H1 (cell line): ENCODE results near the gene CHRNA3. TPM values are rescaled to one million over a fixed set of nuclear protein-coding genes. Genes with fewer than 3 reads are reported as not detected.

Experiments
- CTCF ChIA-PET: fragments of 300-600 bp; sonication (Branson Sonifier 250); formaldehyde crosslinking; loops from one replicate; lab custom pipeline; 2021; ENCODE audit not compliant: partially characterized antibody; lab: Charles Lee
- POLR2A ChIA-PET: fragments of 300-600 bp; sonication (Branson Sonifier 250); formaldehyde crosslinking; loops from one replicate; lab custom pipeline; 2021; ENCODE audit warnings: inconsistent platforms; ENCODE audit not compliant: partially characterized antibody; lab: Charles Lee
- DNase-seq, 2 experiments: peaks; one replicate each; pipeline versions ENCODE4 v3.0.0 to v3.0.0-alpha.2; 2010 to 2022; ENCODE audit warnings: low spot score in 2 of 2, low read depth in 1 of 2, mixed read lengths in 1 of 2
- FAIRE-seq: peaks from 2 replicates; lab custom pipeline; 2011; peaks lifted over from hg19 to GRCh38; lab: Jason Lieb, UNC
- H2AFZ ChIP-seq: 2 replicates; pipeline ENCODE4 v1.8.1; 2012; ENCODE audit warnings: low read length, inconsistent platforms
- H2AK5ac ChIP-seq: 2 replicates; pipeline ENCODE4 v1.6.1; 2013; ENCODE audit warnings: low read depth, low read length
- H2BK120ac ChIP-seq: replicated peaks from 2 replicates; pipeline ENCODE3; 2013; ENCODE audit warnings: low read depth, low read length, inconsistent platforms
- H2BK12ac ChIP-seq: 2 replicates; pipeline ENCODE4 v1.6.1; 2013; ENCODE audit warnings: low read depth, low read length
- H2BK15ac ChIP-seq: 2 replicates; pipeline ENCODE4 v1.6.1; 2013; ENCODE audit warnings: low read length
- H2BK20ac ChIP-seq: 2 replicates; pipeline ENCODE4 v1.6.1; 2013; ENCODE audit warnings: low read length
- H2BK5ac ChIP-seq: 2 replicates; pipeline ENCODE4 v1.6.1; 2013; ENCODE audit warnings: low read depth, low read length
- H3K14ac ChIP-seq: 2 replicates; pipeline ENCODE4 v1.6.1; 2013; ENCODE audit warnings: inconsistent platforms; ENCODE audit not compliant: insufficient read length
- H3K18ac ChIP-seq: 2 replicates; pipeline ENCODE4 v1.6.1; 2013; ENCODE audit warnings: low read length; ENCODE audit errors: extremely low read depth
- H3K23ac ChIP-seq: 2 replicates; pipeline ENCODE4 v1.6.1; 2013; ENCODE audit warnings: inconsistent platforms; ENCODE audit not compliant: insufficient read length
- H3K23me2 ChIP-seq: 2 replicates; pipeline ENCODE4 v1.6.1; 2013; ENCODE audit warnings: low read depth, low read length
- H3K27ac ChIP-seq: 2 replicates; pipeline ENCODE4 v1.6.1; 2011; ENCODE audit warnings: low read depth, low read length, inconsistent platforms
- H3K27me3 ChIP-seq, 4 experiments: replicated peaks in 1 of 4; 1 replicate in 1 of 4; 2 replicates in 3 of 4; pipeline versions ENCODE4 v1.6.1 to v1.8.1; 2011 to 2013; ENCODE audit warnings: low read length in 3 of 4, mild to moderate bottlenecking in 3 of 4, inconsistent platforms in 2 of 4, mixed read lengths in 2 of 4, moderate library complexity in 1 of 4; ENCODE audit not compliant: control insufficient read depth in 3 of 4, insufficient read depth in 3 of 4; ENCODE audit errors: extremely low read depth in 1 of 4
- H3K36me3 ChIP-seq, 4 experiments: 2 replicates each; pipeline versions ENCODE4 v1.6.1 to v1.8.1; 2011 to 2013; ENCODE audit warnings: mild to moderate bottlenecking in 4 of 4, low read length in 3 of 4, moderate library complexity in 2 of 4, control low read depth in 1 of 4, inconsistent platforms in 1 of 4; ENCODE audit not compliant: insufficient read depth in 4 of 4, control insufficient read depth in 2 of 4
- H3K4ac ChIP-seq: replicated peaks from 2 replicates; pipeline ENCODE3; 2013; ENCODE audit warnings: low read length, low read depth, mixed read lengths, inconsistent platforms; ENCODE audit not compliant: insufficient read length
- H3K4me1 ChIP-seq, 4 experiments: replicated peaks in 1 of 4; 1 replicate in 1 of 4; 2 replicates in 3 of 4; pipeline versions ENCODE4 v1.6.1 to v1.8.1; 2011 to 2013; ENCODE audit warnings: low read length in 3 of 4, inconsistent platforms in 2 of 4, mixed read lengths in 1 of 4; ENCODE audit not compliant: insufficient read depth in 4 of 4, control insufficient read depth in 3 of 4
- H3K4me2 ChIP-seq, 2 experiments: 2 replicates each; pipeline versions ENCODE4 v1.6.1 to v1.8.1; 2011 to 2013; ENCODE audit warnings: low read depth in 2 of 2, low read length in 2 of 2, control low read depth in 1 of 2, inconsistent platforms in 1 of 2, mild to moderate bottlenecking in 1 of 2; ENCODE audit not compliant: insufficient read depth in 1 of 2
- H3K4me3 ChIP-seq, 4 experiments: fragments of 200-600, 300-600 bp in 1 of 4; sonication (generic), shearing (Covaris generic), sonication (Bioruptor Twin) in 1 of 4; 2 replicates each; pipeline versions ENCODE4 v1.5.1 to v1.8.1; 2011 to 2016; ENCODE audit warnings: low read length in 4 of 4, low read depth in 3 of 4, control low read depth in 2 of 4, inconsistent platforms in 2 of 4, mild to moderate bottlenecking in 2 of 4, mixed read lengths in 1 of 4, moderate library complexity in 1 of 4; ENCODE audit not compliant: insufficient read depth in 2 of 4; ENCODE audit errors: extremely low read depth in 1 of 4
- H3K56ac ChIP-seq: replicated peaks from 2 replicates; pipeline ENCODE3; 2013; ENCODE audit warnings: low read depth, mild to moderate bottlenecking, mixed read lengths, low read length, inconsistent platforms; ENCODE audit not compliant: insufficient read length
- H3K79me1 ChIP-seq: 2 replicates; pipeline ENCODE4 v1.6.1; 2013; ENCODE audit warnings: low read depth, low read length, control low read depth
- H3K79me2 ChIP-seq, 2 experiments: 2 replicates each; pipeline versions ENCODE4 v1.6.1 to v1.8.1; 2012 to 2013; ENCODE audit warnings: low read length in 2 of 2, mild to moderate bottlenecking in 2 of 2, inconsistent platforms in 1 of 2; ENCODE audit not compliant: insufficient read depth in 2 of 2, control insufficient read depth in 1 of 2
- H3K9ac ChIP-seq, 4 experiments: replicated peaks in 1 of 4; 1 replicate in 1 of 4; 2 replicates in 3 of 4; pipeline versions ENCODE4 v1.6.1 to v1.8.1; 2011 to 2013; ENCODE audit warnings: low read depth in 3 of 4, low read length in 3 of 4, control low read depth in 2 of 4, mild to moderate bottlenecking in 2 of 4, moderate library complexity in 2 of 4, inconsistent platforms in 1 of 4; ENCODE audit errors: extremely low read depth in 1 of 4
- H3K9me3 ChIP-seq, 2 experiments: 2 replicates each; pipeline versions ENCODE4 v1.6.1 to v1.8.1; 2012 to 2013; ENCODE audit warnings: mild to moderate bottlenecking in 2 of 2, moderate library complexity in 2 of 2, control low read depth in 1 of 2, inconsistent platforms in 1 of 2, low read depth in 1 of 2, low read length in 1 of 2, mixed read lengths in 1 of 2; ENCODE audit not compliant: insufficient read depth in 2 of 2
- H4K20me1 ChIP-seq, 2 experiments: replicated peaks in 1 of 2; 2 replicates each; pipeline versions ENCODE3 to v1.8.1; 2011 to 2013; ENCODE audit warnings: inconsistent platforms in 2 of 2, low read length in 2 of 2, mild to moderate bottlenecking in 1 of 2; ENCODE audit not compliant: insufficient read depth in 2 of 2, control insufficient read depth in 1 of 2
- H4K5ac ChIP-seq: 2 replicates; pipeline ENCODE4 v1.6.1; 2013; ENCODE audit warnings: low read length, low read depth, mixed read lengths, inconsistent platforms; ENCODE audit not compliant: insufficient read length
- H4K8ac ChIP-seq: 2 replicates; pipeline ENCODE4 v1.8.0; 2013; ENCODE audit warnings: mild to moderate bottlenecking, moderate library complexity, low read length, inconsistent platforms; ENCODE audit not compliant: insufficient read depth; ENCODE audit errors: extremely low read depth
- H4K91ac ChIP-seq: replicated peaks from 2 replicates; pipeline ENCODE3; 2013; ENCODE audit warnings: low read length, mixed read lengths, inconsistent platforms; ENCODE audit not compliant: insufficient read length
- ASH2L ChIP-seq: fragments of 200-600, 300-600 bp; sonication (generic); IDR thresholded peaks from one replicate; pipeline ENCODE4 v1.7.1; 2017; ENCODE audit warnings: low read length
- CEBPB ChIP-seq: IDR thresholded peaks from 2 replicates; pipeline ENCODE4 v1.6.1; 2012; ENCODE audit warnings: low read depth, low read length
- CHD2 ChIP-seq: IDR thresholded peaks from 2 replicates; pipeline ENCODE4 v1.6.1; 2012; ENCODE audit warnings: low read length, improper control_type of control experiment
- EP300 ChIP-seq, 2 experiments: IDR thresholded peaks; 1 replicate in 1 of 2; 2 replicates in 1 of 2; pipeline ENCODE4 v1.6.1; 2011 to 2012; ENCODE audit warnings: low read depth in 2 of 2, low read length in 2 of 2, mild to moderate bottlenecking in 2 of 2, borderline replicate concordance in 1 of 2, inconsistent platforms in 1 of 2, moderate library complexity in 1 of 2
- KDM4A ChIP-seq: IDR thresholded peaks from one replicate; pipeline ENCODE4 v1.7.1; 2012; ENCODE audit warnings: low read depth, mild to moderate bottlenecking, moderate library complexity, low read length, inconsistent platforms; ENCODE audit not compliant: severe bottlenecking
- NRF1 ChIP-seq: IDR thresholded peaks from 2 replicates; pipeline ENCODE4 v1.6.1; 2011; ENCODE audit warnings: mild to moderate bottlenecking, low read depth, low read length, improper control_type of control experiment
- RAD21 ChIP-seq, 2 experiments: IDR thresholded peaks in 1 of 2; conservative IDR thresholded peaks in 1 of 2; 2 replicates each; pipeline ENCODE4 v1.6.1; 2011; ENCODE audit warnings: low read depth in 2 of 2, low read length in 2 of 2, improper control_type of control experiment in 1 of 2, inconsistent platforms in 1 of 2, mild to moderate bottlenecking in 1 of 2, moderate library complexity in 1 of 2
- SIRT6 ChIP-seq: IDR thresholded peaks from one replicate; pipeline ENCODE4 v1.7.1; 2012; ENCODE audit warnings: low read length, inconsistent platforms
- SP2 ChIP-seq: IDR thresholded peaks from 2 replicates; pipeline ENCODE4 v1.6.1; 2012; ENCODE audit warnings: mild to moderate bottlenecking, low read length, inconsistent platforms
- WGBS, 2 experiments: shearing (Covaris generic) in 1 of 2; methylation state at CpG; one replicate each; pipeline versions ENCODE4 v1.1.6 to v1.1.7; 2013 to 2015; ENCODE audit warnings: low lambda C conversion rate in 2 of 2, mixed read lengths in 2 of 2, inconsistent platforms in 1 of 2, low coverage in 1 of 2, missing lambda C conversion rate in 1 of 2; ENCODE audit not compliant: insufficient replicate concordance in 2 of 2, insufficient coverage in 1 of 2, insufficient read length in 1 of 2; ENCODE audit errors: extremely low coverage in 1 of 2, missing lambda C conversion rate in 1 of 2; 5-methylcytosine and 5-hydroxymethylcytosine counted together
- polyA plus RNA-seq, 7 experiments: library from polyadenylated mRNA; depleted of rRNA in 3 of 7; stranded (reverse) in 5 of 7; unstranded in 2 of 7; fragments of >200 nt in 5 of 7; fragments of 200-250 nt in 2 of 7; gene quantifications; 1 replicate in 5 of 7; 2 replicates in 1 of 7; 4 replicates in 1 of 7; pipeline versions ENCODE4 v1.2.1 to v1.2.3, GENCODE V29; 2011 to 2013; ENCODE audit warnings: missing spikeins in 2 of 7, mixed read lengths in 2 of 7
- total RNA-seq: library from RNA; stranded (reverse); fragmentation: NEBNext Ultra II Directional; extraction: Animal tissue kit (Norgen Biotek cat#: 25700); gene quantifications from 2 replicates; pipeline ENCODE4 v1.2.1, GENCODE V29; 2021

Gene CHRNA3
- total and polyA plus RNA-seq, 2 of the 8 experiments (the other 6 are each of a cell fraction or from before 2014, with no cell fraction given): 2.1 to 4.7 TPM

DNA sequence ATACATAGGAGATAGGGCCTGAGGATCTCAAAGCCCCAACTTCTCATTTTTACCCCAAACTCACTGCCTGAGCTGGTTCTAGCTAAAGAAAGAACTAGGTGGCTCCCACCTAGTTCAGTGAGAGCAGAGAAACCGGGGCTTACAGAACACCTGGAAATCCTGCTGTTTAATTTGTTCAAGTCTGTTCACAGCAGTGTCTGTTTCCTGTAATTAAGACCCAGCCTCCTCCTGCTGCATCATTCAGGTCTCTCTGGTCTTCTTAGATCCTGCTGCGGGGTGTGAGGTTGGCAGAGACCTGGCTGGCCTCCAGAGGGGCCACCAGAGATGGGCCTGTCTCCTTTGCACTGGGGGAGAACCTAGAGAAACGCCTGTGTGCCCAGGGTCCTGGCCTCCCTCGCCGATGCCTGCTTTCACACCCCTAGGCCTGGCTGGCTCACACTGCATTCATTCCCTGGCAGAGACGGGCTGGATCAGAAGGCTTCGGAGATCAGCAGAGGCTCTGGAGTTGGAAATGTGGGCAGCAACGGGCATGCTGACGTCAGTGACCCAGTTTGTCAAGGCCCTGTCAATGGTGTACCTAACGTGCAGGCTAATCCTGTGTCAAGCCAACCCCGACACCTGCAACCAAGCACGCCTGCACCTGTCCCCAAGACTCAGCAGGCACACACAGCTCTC is 4.9 kb upstream of the CHRNA3 start:
- ChIA-PET POLR2A (no interaction called here), CTCF (interaction anchor here (0.6 to 6.1 kb wide), 7 partner anchors 12 to 114 kb away, joined by 3 to 49 read pairs (median 4); no protein-coding TSS in a partner anchor)
- Histone ChIP-seq H4K20me1 (no peaks in the 10 kb centered on the region), H3K4ac (no peak overlapping the region), H3K4me1 (peaks cover 0 to 3% (median 0%) of the 10 kb centered on the region in 4 experiments; a peak in 1 of 7 replicates), H3K18ac (no peak overlapping the region), H3K23me2 (peaks cover 3% of the 10 kb centered on the region; the same call in 1 of the 2 replicates), H3K23ac (no peak overlapping the region), H2AK5ac (no peak overlapping the region), H3K9me3 (no peaks in the 10 kb centered on the region), H2BK5ac (no peak overlapping the region), H3K56ac (no peak overlapping the region), H3K4me3 (no peak overlapping the region), H4K91ac (no peak overlapping the region), H4K8ac (no peak overlapping the region), H2AFZ (no peak overlapping the region), H2BK12ac (no peak overlapping the region), H2BK15ac (no peak overlapping the region), H3K4me2 (no peak overlapping the region), H3K36me3 (peaks cover 0 to 3% (median 0%) of the 10 kb centered on the region in 4 experiments; a peak in 1 of 8 replicates), H4K5ac (no peak overlapping the region), H2BK20ac (no peak overlapping the region), H3K79me2 (no peaks in the 10 kb centered on the region), H2BK120ac (no peak overlapping the region), H3K9ac (no peak overlapping the region), H3K14ac (no peak overlapping the region), H3K27me3 (peaks cover 4 to 17% (median 15%) of the 10 kb centered on the region in 4 experiments), H3K27ac (no peak overlapping the region)
- 95% methylated on average over 12 of the region's 12 CpGs; no CpG with 5 or more reads in 1 of the 2 experiments for WGBS, 2 experiments
- FAIRE-seq (no peak), DNase-seq (no peak)
- no peak for TF ChIP-seq CHD2
- TF ChIP-seq NRF1: no peak
- TF ChIP-seq SIRT6: no peak
- no peak for TF ChIP-seq KDM4A
- no peak for TF ChIP-seq CEBPB
- no peak for TF ChIP-seq ASH2L
- no peak for TF ChIP-seq EP300 (IDR thresholded peaks at IDR 0.05; ENCODE audit: borderline replicate concordance in 1 of 2, low read depth in 2 of 2, low read length in 2 of 2)
- no peak for TF ChIP-seq RAD21 (IDR thresholded peaks at IDR 0.05 in 1 of 2, conservative IDR thresholded peaks at IDR 0.05 in 1 of 2; ENCODE audit: low read depth in 2 of 2, low read length in 2 of 2)
- no peak for TF ChIP-seq SP2
- TF ChIP-seq, all 59 proteins: peak for 0
- H3K79me1 ChIP-seq: peaks cover 2% of the 10 kb centered on the region; the same call in 1 of the 2 replicates
